Nephron progenitor cell (in vitro differentiated cells): Measurements from ENCODE around the gene ZNF320.
A peak's percentile ranks its signal among the peaks of the same experiment; 100 is the strongest.

Source experiments
- DNase-seq: peaks from one replicate; pipeline ENCODE4 v3.0.0; 2021
- H3K27ac Mint-ChIP-seq: 2 replicates; pipeline ENCODE4 v1.8.0; 2021; ENCODE audit warnings: mild to moderate bottlenecking, moderate library complexity, mixed read lengths
- H3K27me3 Mint-ChIP-seq: 2 replicates; pipeline ENCODE4 v1.8.0; 2021; ENCODE audit warnings: mild to moderate bottlenecking, low read depth, mixed read lengths; ENCODE audit not compliant: poor library complexity
- H3K36me3 Mint-ChIP-seq: 2 replicates; pipeline ENCODE4 v1.8.0; 2021; ENCODE audit warnings: low read depth, mixed read lengths
- H3K4me1 Mint-ChIP-seq: 2 replicates; pipeline ENCODE4 v1.8.0; 2021; ENCODE audit warnings: mixed read lengths
- H3K4me3 Mint-ChIP-seq: 2 replicates; pipeline ENCODE4 v1.8.0; 2021; ENCODE audit warnings: mild to moderate bottlenecking, moderate library complexity, mixed read lengths
- H3K9me3 Mint-ChIP-seq: 2 replicates; pipeline ENCODE4 v1.8.0; 2021; ENCODE audit warnings: mild to moderate bottlenecking, moderate library complexity, mixed read lengths
- CTCF ChIP-seq: fragments of 200-600 bp; sonication (generic); IDR thresholded peaks from 2 replicates; pipeline ENCODE4 v1.5.0; 2021; ENCODE audit warnings: antibody characterized with exemption

The ZNF320 gene

DNA sequence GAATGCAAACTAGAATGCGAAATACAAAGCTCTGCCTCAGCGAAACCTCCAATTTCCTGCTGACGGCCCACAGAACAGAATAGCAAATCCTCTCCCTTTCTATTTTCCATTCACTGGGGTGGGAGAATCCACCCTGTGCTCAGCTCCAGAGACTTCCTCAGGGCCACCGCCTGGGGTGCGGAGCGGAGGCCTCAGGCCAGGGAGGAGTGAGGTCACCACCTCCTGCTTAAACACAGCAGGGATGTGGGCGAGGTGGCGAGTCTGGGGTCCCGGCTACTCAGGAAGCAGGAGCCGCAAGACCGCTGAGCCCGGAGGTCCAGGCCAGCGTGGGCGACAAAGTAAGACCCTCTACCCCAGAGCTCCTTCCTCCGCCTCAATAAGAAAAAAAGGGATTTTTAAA lies 666 bp upstream of the ZNF320 start:
- Mint-ChIP-seq H3K9me3 (peaks cover 28% of the 10 kb centered on the region), H3K4me1 (peaks cover 34% of the 10 kb centered on the region), H3K4me3 (peak overlapping the region; percentile 94), H3K27ac (no peak overlapping the region), H3K36me3 (peaks cover 39% of the 10 kb centered on the region), H3K27me3 (no peaks in the 10 kb centered on the region)
- TF ChIP-seq CTCF = no peak
- no peak for DNase-seq

GRCh38 chr19:52896431-52897137 lies 851 bp downstream of the ZNF320 start:
- peak overlapping the region; percentile 99 for H3K27ac Mint-ChIP-seq
- no peaks in the 10 kb centered on the region for H3K27me3 Mint-ChIP-seq
- peaks cover 28% of the 10 kb centered on the region for H3K9me3 Mint-ChIP-seq
- TF ChIP-seq CTCF = no peak
- peaks cover 34% of the 10 kb centered on the region for H3K4me1 Mint-ChIP-seq
- peak overlapping the region; percentile 94 for H3K4me3 Mint-ChIP-seq
- peaks cover 49% of the 10 kb centered on the region for H3K36me3 Mint-ChIP-seq
- peak; percentile 20 for DNase-seq

- no peak overlapping the region for H3K4me3 Mint-ChIP-seq
- H3K27me3 Mint-ChIP-seq = no peaks in the 10 kb centered on the region
- DNase-seq = no peak
- H3K36me3 Mint-ChIP-seq = peaks cover 79% of the 10 kb centered on the region
- H3K4me1 Mint-ChIP-seq = peaks cover 14% of the 10 kb centered on the region
- no peak for TF ChIP-seq CTCF
- H3K27ac Mint-ChIP-seq = peak overlapping the region; percentile 96
- H3K9me3 Mint-ChIP-seq = peaks cover 14% of the 10 kb centered on the region
Observed at GRCh38 chr19:52891336-52891735, 6.1 kb downstream of the ZNF320 start.

GRCh38 chr19:52889931-52890330 lies 7.5 kb downstream of the ZNF320 start:
- peaks cover 80% of the 10 kb centered on the region for H3K36me3 Mint-ChIP-seq
- no peak for DNase-seq
- peaks cover 15% of the 10 kb centered on the region for H3K9me3 Mint-ChIP-seq
- H3K4me3 Mint-ChIP-seq = no peak overlapping the region
- H3K4me1 Mint-ChIP-seq = peaks cover 12% of the 10 kb centered on the region
- TF ChIP-seq CTCF = no peak
- H3K27ac Mint-ChIP-seq = peak overlapping the region; percentile 2
- H3K27me3 Mint-ChIP-seq = no peaks in the 10 kb centered on the region

GRCh38 chr19:52889076-52889475 lies 8.4 kb downstream of the ZNF320 start:
- H3K9me3 Mint-ChIP-seq = peaks cover 19% of the 10 kb centered on the region
- peaks cover 82% of the 10 kb centered on the region for H3K36me3 Mint-ChIP-seq
- DNase-seq = no peak

More at GRCh38 chr19:52889076-52889475, 8.4 kb downstream of the ZNF320 start:
- no peak for TF ChIP-seq CTCF
- H3K27ac Mint-ChIP-seq = no peak overlapping the region
- H3K4me3 Mint-ChIP-seq = no peak overlapping the region
- peaks cover 7% of the 10 kb centered on the region for H3K4me1 Mint-ChIP-seq
- no peaks in the 10 kb centered on the region for H3K27me3 Mint-ChIP-seq
